Superior temporal gyrus (tissue), 1 donor: Measurements from ENCODE around the gene EGFL6.
"Not testable (repeated sequence)": the region's sequence is repeated elsewhere in the genome, so short reads cannot be mapped to it uniquely, and the experiment has no call there.

ENCODE experiments used
- DNase-seq: peaks from one replicate; pipeline ENCODE4 v3.0.0-alpha.2; 2016; ENCODE audit errors: extremely low spot score

EGFL6 gene

GRCh38 chrX:13652850-13653693 is 83.7 kb downstream of the EGFL6 start, which contains the start of gene TCEANC:
Gene TCEANC (plus strand): TSS chrX:13653141. CDS start chrX:13662509, 9,368 bp downstream.
- peak; percentile 94 for DNase-seq

- no peak for DNase-seq
Observed at GRCh38 chrX:13654116-13654515, 84.7 kb downstream of the EGFL6 start.

GRCh38 chrX:13655674-13656073 is 86.3 kb downstream of the EGFL6 start:
- DNase-seq = no peak

- peak; percentile 87 for DNase-seq
Observed at GRCh38 chrX:13658602-13659001, 89.2 kb downstream of the EGFL6 start.

GRCh38 chrX:13659063-13659462 is 89.7 kb downstream of the EGFL6 start:
- DNase-seq = no peak

GRCh38 chrX:13661735-13662288 is 92.4 kb downstream of the EGFL6 start:
- DNase-seq = no peak

GRCh38 chrX:13662355-13662791 is 93.0 kb downstream of the EGFL6 start:
- DNase-seq = no peak

GRCh38 chrX:13664020-13664419 is 94.6 kb downstream of the EGFL6 start:
- DNase-seq = no peak

- peak; percentile 76 for DNase-seq
Observed at GRCh38 chrX:13666836-13667235, 97.4 kb downstream of the EGFL6 start.

- DNase-seq = no peak
Observed at GRCh38 chrX:13667919-13668318, 98.5 kb downstream of the EGFL6 start.

GRCh38 chrX:13669246-13669737 is 99.9 kb downstream of the EGFL6 start:
- no peak for DNase-seq

- DNase-seq = not testable (repeated sequence)
Observed at GRCh38 chrX:13669755-13670154, 100.4 kb downstream of the EGFL6 start.

- DNase-seq = no peak
Observed at GRCh38 chrX:13670197-13670596, 100.8 kb downstream of the EGFL6 start.

- DNase-seq = no peak
Observed at GRCh38 chrX:13673016-13673415, 103.6 kb downstream of the EGFL6 start.

- DNase-seq = no peak
Observed at GRCh38 chrX:13676885-13677284, 107.5 kb downstream of the EGFL6 start.

GRCh38 chrX:13679700-13680099 is 110.3 kb downstream of the EGFL6 start:
- not testable (repeated sequence) for DNase-seq

GRCh38 chrX:13681595-13681994 is 112.2 kb downstream of the EGFL6 start:
- no peak for DNase-seq
